HG02610 (cell line): Measurements from ENCODE around the gene VGF.
"Not testable (repeated sequence)": the region's sequence is repeated elsewhere in the genome, so short reads cannot be mapped to it uniquely, and the experiment has no call there.

Experiments used
- ATAC-seq: cut with Tn5 transposase; IDR thresholded peaks from one replicate; pipeline ENCODE4 v1.9.1; 2021; ENCODE audit warnings: mild to moderate bottlenecking, moderate library complexity; ENCODE audit not compliant: unreplicated experiment

Gene VGF

GRCh38 chr7:101140339-101140699 is 25.1 kb downstream of the VGF start:
- no peak for ATAC-seq

- ATAC-seq: peak; percentile 86
These were observed 27.0 kb downstream of the VGF start for GRCh38 chr7:101138213-101138870.

- ATAC-seq: no peak
These were observed 27.6 kb downstream of the VGF start for GRCh38 chr7:101137651-101138212.

GRCh38 chr7:101134399-101134980 is 30.9 kb downstream of the VGF start:
- no peak for ATAC-seq

GRCh38 chr7:101133621-101134398 is 31.6 kb downstream of the VGF start:
- no peak for ATAC-seq

GRCh38 chr7:101132626-101133600 is 32.5 kb downstream of the VGF start:
- not testable (repeated sequence) for ATAC-seq

- ATAC-seq: no peak
These were observed 35.7 kb downstream of the VGF start for GRCh38 chr7:101129603-101130117.

- no peak for ATAC-seq
These were observed 37.1 kb downstream of the VGF start for GRCh38 chr7:101128040-101128834.

- no peak for ATAC-seq
These were observed 37.8 kb downstream of the VGF start for GRCh38 chr7:101127460-101128039.

GRCh38 chr7:101126651-101127459 is 38.5 kb downstream of the VGF start, which contains the start of gene SERPINE1:
TSS of gene SERPINE1 (plus strand) at chr7:101127104. CDS start at chr7:101128394, 1,290 bp downstream.
- no peak for ATAC-seq

GRCh38 chr7:101125989-101126650 is 39.2 kb downstream of the VGF start:
- peak; percentile 53 for ATAC-seq

GRCh38 chr7:101124376-101125056 is 40.9 kb downstream of the VGF start:
- no peak for ATAC-seq

GRCh38 chr7:101123703-101124068 is 41.7 kb downstream of the VGF start:
- ATAC-seq: no peak

- no peak for ATAC-seq
These were observed 42.3 kb downstream of the VGF start for GRCh38 chr7:101122933-101123702.

- ATAC-seq: no peak
These were observed 43.1 kb downstream of the VGF start for GRCh38 chr7:101121991-101122932.
